Ureter (tissue), 1 donor: ENCODE results near the gene TMED9. TPM values are rescaled to one million over a fixed set of nuclear protein-coding genes. Genes with fewer than 3 reads are reported as not detected.
"Not testable (repeated sequence)": the region's sequence is repeated elsewhere in the genome, so short reads cannot be mapped to it uniquely, and the experiment has no call there.

Experiments
- DNase-seq: peaks from one replicate; pipeline ENCODE4 v3.0.0-alpha.2; 2020; ENCODE audit warnings: low spot score
- total RNA-seq: library from RNA; stranded (reverse); gene quantifications from one replicate; pipeline ENCODE4 v1.2.4, GENCODE V29; 2023
- donor health status: DM: yes; HTN: yes; CAD: no.

The TMED9 gene
- total RNA-seq: 137 TPM

- peak; percentile 89 for DNase-seq
Measured at GRCh38 chr5:177592010-177592834, at the start of gene TMED9. TSS of gene TMED9 (plus strand) at chr5:177592203. CDS start at chr5:177592215, 12 bp downstream.

GRCh38 chr5:177542816-177543465 is 49.1 kb upstream of the TMED9 start:
- no peak for DNase-seq

GRCh38 chr5:177545487-177546257 is 46.3 kb upstream of the TMED9 start:
- peak; percentile 56 for DNase-seq

GRCh38 chr5:177546258-177546741 is 45.7 kb upstream of the TMED9 start:
- peak; percentile 50 for DNase-seq

GRCh38 chr5:177547736-177548135 is 44.3 kb upstream of the TMED9 start:
- DNase-seq: no peak

- DNase-seq: no peak
Measured at GRCh38 chr5:177548495-177548894, 43.5 kb upstream of the TMED9 start.

GRCh38 chr5:177550122-177550521 is 41.9 kb upstream of the TMED9 start:
- DNase-seq: no peak

- no peak for DNase-seq
Measured at GRCh38 chr5:177552839-177553455, 39.1 kb upstream of the TMED9 start.

GRCh38 chr5:177553671-177554429 is 38.2 kb upstream of the TMED9 start:
- DNase-seq: peak; percentile 61

- peak; percentile 96 for DNase-seq
Measured at GRCh38 chr5:177554474-177555111, 37.4 kb upstream of the TMED9 start, which contains the start of gene FAM193B. TSS of gene FAM193B (minus strand) at chr5:177554563. CDS start at chr5:177554458, 105 bp downstream.

- DNase-seq: no peak
Measured at GRCh38 chr5:177555228-177555627, 36.8 kb upstream of the TMED9 start.

- DNase-seq: no peak
Measured at GRCh38 chr5:177555665-177556064, 36.3 kb upstream of the TMED9 start.

- DNase-seq: no peak
Measured at GRCh38 chr5:177557041-177557647, 34.9 kb upstream of the TMED9 start.

GRCh38 chr5:177557796-177558195 is 34.2 kb upstream of the TMED9 start:
- no peak for DNase-seq

GRCh38 chr5:177559446-177559941 is 32.5 kb upstream of the TMED9 start:
- DNase-seq: not testable (repeated sequence)

- no peak for DNase-seq
Measured at GRCh38 chr5:177565046-177565445, 27.0 kb upstream of the TMED9 start.

GRCh38 chr5:177568326-177568725 is 23.7 kb upstream of the TMED9 start:
- DNase-seq: no peak

- DNase-seq: no peak
Measured at GRCh38 chr5:177569894-177570293, 22.1 kb upstream of the TMED9 start.

- DNase-seq: no peak
Measured at GRCh38 chr5:177575488-177575887, 16.5 kb upstream of the TMED9 start.

GRCh38 chr5:177576169-177576568 is 15.8 kb upstream of the TMED9 start:
- DNase-seq: no peak
